Spinal cord (tissue), 10 donors: ENCODE data around the gene EPO. TPM values are rescaled to one million over a fixed set of nuclear protein-coding genes. Genes with fewer than 3 reads are reported as not detected.

ENCODE experiments used
- DNase-seq, 6 donors: peaks; one replicate each; pipeline versions ENCODE4 v3.0.0 to v3.0.0-alpha.2; 2013 to 2015; ENCODE audit warnings: low spot score in 6 of 6, low read depth in 4 of 6
- H3K27ac ChIP-seq: one replicate; pipeline ENCODE4 v1.5.1; 2013; ENCODE audit warnings: low read depth, low read length, control low read depth
- H3K27me3 ChIP-seq: one replicate; pipeline ENCODE4 v1.6.1; 2013; ENCODE audit warnings: low read length; ENCODE audit not compliant: control insufficient read depth, insufficient read depth
- H3K36me3 ChIP-seq: one replicate; pipeline ENCODE4 v1.6.1; 2013; ENCODE audit warnings: low read length; ENCODE audit not compliant: control insufficient read depth, insufficient read depth
- H3K4me1 ChIP-seq: one replicate; pipeline ENCODE4 v1.6.1; 2013; ENCODE audit warnings: low read length; ENCODE audit not compliant: control insufficient read depth, insufficient read depth
- H3K4me3 ChIP-seq: one replicate; pipeline ENCODE4 v1.5.1; 2013; ENCODE audit warnings: low read depth, low read length, control low read depth
- H3K9me3 ChIP-seq: one replicate; pipeline ENCODE4 v1.6.1; 2013; ENCODE audit warnings: low read length; ENCODE audit not compliant: control insufficient read depth, insufficient read depth
- WGBS: methylation state at CpG from one replicate; pipeline ENCODE4 v1.1.5; 2013; ENCODE audit warnings: missing lambda C conversion rate; ENCODE audit not compliant: insufficient coverage; 5-methylcytosine and 5-hydroxymethylcytosine counted together
- polyA plus RNA-seq, 2 donors: library from polyadenylated mRNA; unstranded; fragments of 120-200 nt; gene quantifications; one replicate each; pipeline ENCODE4 v1.2.1, GENCODE V29; 2013; ENCODE audit not compliant: insufficient read length in 2 of 2
- total RNA-seq, 2 donors: library from RNA; depleted of rRNA in 1 of 2; stranded (reverse); fragments of 120-200 nt in 1 of 2; fragments of >200 nt in 1 of 2; gene quantifications; one replicate each; pipeline versions ENCODE4 v1.2.3 to v1.2.4, GENCODE V29; 2013 to 2014
- donor health status: healthy.

The EPO gene
- total and polyA plus RNA-seq, 4 donors = 0.28 to 0.44 (median 0.44) TPM; not detected in 1

GRCh38 chr7:100683659-100684533, 36.4 kb upstream of the EPO start:
- Histone ChIP-seq H3K9me3 (no peaks in the 10 kb centered on the region), H3K27me3 (no peaks in the 10 kb centered on the region), H3K36me3 (peaks cover 99% of the 10 kb centered on the region), H3K4me1 (peaks cover 8% of the 10 kb centered on the region), H3K4me3 (no peak overlapping the region), H3K27ac (no peak overlapping the region)
- no peak for DNase-seq
- 94% methylated on average over 32 of the region's 37 CpGs for WGBS

- no peak overlapping the region for H3K27ac ChIP-seq
- no peak overlapping the region for H3K4me3 ChIP-seq
- DNase-seq = no peak
- no peaks in the 10 kb centered on the region for H3K27me3 ChIP-seq
- peaks cover 99% of the 10 kb centered on the region for H3K36me3 ChIP-seq
- WGBS = 91% methylated on average over 16 of the region's 16 CpGs
- H3K4me1 ChIP-seq = peaks cover 14% of the 10 kb centered on the region
- no peaks in the 10 kb centered on the region for H3K9me3 ChIP-seq
Measured at GRCh38 chr7:100684534-100685042, 35.7 kb upstream of the EPO start.

GRCh38 chr7:100685049-100685605, 35.1 kb upstream of the EPO start:
- DNase-seq = no peak
- peaks cover 19% of the 10 kb centered on the region for H3K4me1 ChIP-seq
- peaks cover 97% of the 10 kb centered on the region for H3K36me3 ChIP-seq
- no peak overlapping the region for H3K27ac ChIP-seq
- no peaks in the 10 kb centered on the region for H3K9me3 ChIP-seq
- H3K27me3 ChIP-seq = no peaks in the 10 kb centered on the region
- no peak overlapping the region for H3K4me3 ChIP-seq
- WGBS = 88% methylated on average over 7 of the region's 18 CpGs

- no peak overlapping the region for H3K4me3 ChIP-seq
- no peak overlapping the region for H3K27ac ChIP-seq
- peaks cover 94% of the 10 kb centered on the region for H3K36me3 ChIP-seq
- H3K27me3 ChIP-seq = no peaks in the 10 kb centered on the region
- H3K4me1 ChIP-seq = peaks cover 20% of the 10 kb centered on the region
- H3K9me3 ChIP-seq = no peaks in the 10 kb centered on the region
- no peak for DNase-seq
- WGBS = 89% methylated on average over 15 of the region's 17 CpGs
Measured at GRCh38 chr7:100685631-100686145, 34.6 kb upstream of the EPO start.

GRCh38 chr7:100686201-100686821, 34.0 kb upstream of the EPO start:
- Histone ChIP-seq H3K27ac (no peak overlapping the region), H3K27me3 (no peaks in the 10 kb centered on the region), H3K4me1 (peaks cover 23% of the 10 kb centered on the region), H3K9me3 (no peaks in the 10 kb centered on the region), H3K4me3 (no peak overlapping the region), H3K36me3 (peaks cover 95% of the 10 kb centered on the region)
- DNase-seq = no peak
- WGBS = 61% methylated on average over 27 of the region's 33 CpGs

- H3K36me3 ChIP-seq = peaks cover 92% of the 10 kb centered on the region
- DNase-seq = no peak
- peaks cover 28% of the 10 kb centered on the region for H3K4me1 ChIP-seq
- no peaks in the 10 kb centered on the region for H3K27me3 ChIP-seq
- WGBS = 70% methylated on average over 7 of the region's 17 CpGs
- H3K9me3 ChIP-seq = no peaks in the 10 kb centered on the region
- no peak overlapping the region for H3K4me3 ChIP-seq
- H3K27ac ChIP-seq = no peak overlapping the region
Measured at GRCh38 chr7:100686822-100687211, 33.5 kb upstream of the EPO start.

GRCh38 chr7:100687261-100687660, 33.0 kb upstream of the EPO start:
- Histone ChIP-seq H3K4me1 (peaks cover 32% of the 10 kb centered on the region), H3K4me3 (no peak overlapping the region), H3K27me3 (no peaks in the 10 kb centered on the region), H3K27ac (no peak overlapping the region), H3K9me3 (no peaks in the 10 kb centered on the region), H3K36me3 (peaks cover 89% of the 10 kb centered on the region)
- DNase-seq = no peak
- 85% methylated on average over 21 of the region's 22 CpGs for WGBS

- peaks cover 83% of the 10 kb centered on the region for H3K36me3 ChIP-seq
- no peak for DNase-seq
- 84% methylated on average over 20 of the region's 25 CpGs for WGBS
- H3K27me3 ChIP-seq = no peaks in the 10 kb centered on the region
- H3K4me1 ChIP-seq = peaks cover 38% of the 10 kb centered on the region
- H3K4me3 ChIP-seq = no peak overlapping the region
- H3K27ac ChIP-seq = no peak overlapping the region
- H3K9me3 ChIP-seq = no peaks in the 10 kb centered on the region
Measured at GRCh38 chr7:100687751-100688300, 32.4 kb upstream of the EPO start.

GRCh38 chr7:100688326-100688860, 31.9 kb upstream of the EPO start:
- H3K27ac ChIP-seq = no peak overlapping the region
- H3K27me3 ChIP-seq = no peaks in the 10 kb centered on the region
- no peak for DNase-seq
- peaks cover 44% of the 10 kb centered on the region for H3K4me1 ChIP-seq
- 94% methylated on average over 12 of the region's 16 CpGs for WGBS
- H3K9me3 ChIP-seq = no peaks in the 10 kb centered on the region
- no peak overlapping the region for H3K4me3 ChIP-seq
- H3K36me3 ChIP-seq = peaks cover 77% of the 10 kb centered on the region
